ENCODE data around the gene SSBP4.

The SSBP4 gene

DNA sequence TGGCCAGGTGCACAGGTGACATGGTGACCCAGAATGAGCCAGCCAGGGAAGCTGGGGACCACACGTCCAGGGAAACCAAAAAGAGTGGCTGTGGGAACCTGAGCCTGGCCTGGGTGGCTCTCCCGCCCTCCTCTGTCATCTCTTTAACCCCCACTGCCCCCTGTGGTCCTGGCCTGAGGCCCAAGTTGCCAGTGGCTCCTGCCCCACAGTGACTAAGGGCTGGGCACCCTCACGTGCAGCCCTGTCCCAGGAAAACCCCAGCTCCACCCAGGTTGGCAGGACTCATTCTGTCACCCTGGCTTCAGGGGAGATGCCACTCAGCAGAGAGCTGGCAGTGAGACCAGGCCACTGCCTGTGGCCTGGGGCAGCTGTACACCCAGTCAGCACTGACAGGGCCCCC, 49.3 kb downstream of the SSBP4 start:
- H2BK12ac ChIP-seq (ENCODE audit: low read length) = no peak overlapping the region
- H3K4ac ChIP-seq (ENCODE audit: low read depth, low read length) = no peak overlapping the region
- no peaks in the 10 kb centered on the region for H3K9me3 ChIP-seq (ENCODE audit: insufficient read depth, low read depth, low read length)
- H3K9ac ChIP-seq (ENCODE audit: low read length) = no peak overlapping the region
- H2BK120ac ChIP-seq (ENCODE audit: insufficient read depth, low read length, poor library complexity) = no peak overlapping the region
- no peaks in the 10 kb centered on the region for H3K27me3 ChIP-seq (ENCODE audit: insufficient read depth, low read length)
- no peak overlapping the region for H2BK5ac ChIP-seq (ENCODE audit: low read depth, low read length, poor library complexity)
- no peak overlapping the region for H3K4me3 ChIP-seq (ENCODE audit: low read depth, low read length)
- peaks cover 0 to 3% of the 10 kb centered on the region in 2 experiments for H3K4me1 ChIP-seq (ENCODE audit: control insufficient read depth in 1 of 2, insufficient read depth in 2 of 2, low read length in 2 of 2)
- DNase-seq = no peak
- WGBS (ENCODE audit: extremely low coverage, insufficient coverage, insufficient read length) = no CpG with 5 or more reads among the region's 3 CpGs
- no peaks in the 10 kb centered on the region for H3K79me2 ChIP-seq (ENCODE audit: control insufficient read depth, insufficient read depth, low read length, poor library complexity)
- H2AFZ ChIP-seq (ENCODE audit: insufficient read depth, low read length, poor library complexity) = no peak overlapping the region
- no peak overlapping the region for H3K27ac ChIP-seq (ENCODE audit: low read depth, low read length)
- H4K8ac ChIP-seq (ENCODE audit: low read depth, low read length) = no peak overlapping the region
- no peak overlapping the region for H4K12ac ChIP-seq (ENCODE audit: low read depth, low read length)
- no peak overlapping the region for H4K91ac ChIP-seq (ENCODE audit: low read depth, low read length)
- H2AK5ac ChIP-seq (ENCODE audit: low read length) = no peak overlapping the region
- H3K4me2 ChIP-seq (ENCODE audit: low read length) = no peak overlapping the region
- H3K79me1 ChIP-seq (ENCODE audit: low read length) = no peaks in the 10 kb centered on the region
- no peak overlapping the region for H3K18ac ChIP-seq (ENCODE audit: low read length)
- no peak overlapping the region for H3K14ac ChIP-seq (ENCODE audit: low read length)
- H3K36me3 ChIP-seq (ENCODE audit: control insufficient read depth in 1 of 2, insufficient read depth in 2 of 2, low read length in 2 of 2) = peaks cover 21 to 26% of the 10 kb centered on the region in 2 experiments
- no peak overlapping the region for H3K23ac ChIP-seq (ENCODE audit: low read length)

- Histone ChIP-seq H3K36me3 (ENCODE audit: control insufficient read depth in 1 of 2, insufficient read depth in 2 of 2, low read length in 2 of 2) (peaks cover 18 to 26% of the 10 kb centered on the region in 2 experiments), H4K91ac (ENCODE audit: low read depth, low read length) (no peak overlapping the region), H3K4ac (ENCODE audit: low read depth, low read length) (no peak overlapping the region), H2AK5ac (ENCODE audit: low read length) (no peak overlapping the region), H3K4me1 (ENCODE audit: control insufficient read depth in 1 of 2, insufficient read depth in 2 of 2, low read length in 2 of 2) (peaks cover 0 to 3% of the 10 kb centered on the region in 2 experiments), H2AFZ (ENCODE audit: insufficient read depth, low read length, poor library complexity) (no peak overlapping the region), H3K4me2 (ENCODE audit: low read length) (no peak overlapping the region), H4K12ac (ENCODE audit: low read depth, low read length) (no peak overlapping the region), H3K27ac (ENCODE audit: low read depth, low read length) (no peak overlapping the region), H3K9ac (ENCODE audit: low read length) (no peak overlapping the region), H3K4me3 (ENCODE audit: low read depth, low read length) (no peak overlapping the region), H3K79me1 (ENCODE audit: low read length) (no peaks in the 10 kb centered on the region), H3K23ac (ENCODE audit: low read length) (no peak overlapping the region), H3K79me2 (ENCODE audit: control insufficient read depth, insufficient read depth, low read length, poor library complexity) (no peaks in the 10 kb centered on the region), H2BK120ac (ENCODE audit: insufficient read depth, low read length, poor library complexity) (no peak overlapping the region), H4K8ac (ENCODE audit: low read depth, low read length) (no peak overlapping the region), H2BK5ac (ENCODE audit: low read depth, low read length, poor library complexity) (no peak overlapping the region), H2BK12ac (ENCODE audit: low read length) (no peak overlapping the region), H3K27me3 (ENCODE audit: insufficient read depth, low read length) (no peaks in the 10 kb centered on the region), H3K9me3 (ENCODE audit: insufficient read depth, low read depth, low read length) (no peaks in the 10 kb centered on the region), H3K18ac (ENCODE audit: low read length) (no peak overlapping the region), H3K14ac (ENCODE audit: low read length) (no peak overlapping the region)
- DNase-seq = peak; percentile 52 to 76
- WGBS (ENCODE audit: extremely low coverage, insufficient coverage, insufficient read length) = no CpG with 5 or more reads among the region's 28 CpGs
Observed at GRCh38 chr19:18469069-18469846, 50.1 kb downstream of the SSBP4 start.

GRCh38 chr19:18470787-18471186, 51.6 kb downstream of the SSBP4 start:
- H3K4me3 ChIP-seq (ENCODE audit: low read depth, low read length) = no peak overlapping the region
- H3K27ac ChIP-seq (ENCODE audit: low read depth, low read length) = no peak overlapping the region
- H3K14ac ChIP-seq (ENCODE audit: low read length) = no peak overlapping the region
- no peak overlapping the region for H3K4ac ChIP-seq (ENCODE audit: low read depth, low read length)
- H3K27me3 ChIP-seq (ENCODE audit: insufficient read depth, low read length) = no peaks in the 10 kb centered on the region
- no peak overlapping the region for H3K18ac ChIP-seq (ENCODE audit: low read length)
- no peak overlapping the region for H2BK5ac ChIP-seq (ENCODE audit: low read depth, low read length, poor library complexity)
- no peaks in the 10 kb centered on the region for H3K79me2 ChIP-seq (ENCODE audit: control insufficient read depth, insufficient read depth, low read length, poor library complexity)
- no peak overlapping the region for H3K9ac ChIP-seq (ENCODE audit: low read length)
- H4K8ac ChIP-seq (ENCODE audit: low read depth, low read length) = no peak overlapping the region
- H3K4me2 ChIP-seq (ENCODE audit: low read length) = no peak overlapping the region
- no CpG with 5 or more reads among the region's 2 CpGs for WGBS (ENCODE audit: extremely low coverage, insufficient coverage, insufficient read length)
- no peak overlapping the region for H4K91ac ChIP-seq (ENCODE audit: low read depth, low read length)
- no peak overlapping the region for H3K23ac ChIP-seq (ENCODE audit: low read length)
- peaks cover 0 to 3% of the 10 kb centered on the region in 2 experiments for H3K4me1 ChIP-seq (ENCODE audit: control insufficient read depth in 1 of 2, insufficient read depth in 2 of 2, low read length in 2 of 2)
- H2BK120ac ChIP-seq (ENCODE audit: insufficient read depth, low read length, poor library complexity) = no peak overlapping the region
- H2AFZ ChIP-seq (ENCODE audit: insufficient read depth, low read length, poor library complexity) = no peak overlapping the region
- no peak overlapping the region for H4K12ac ChIP-seq (ENCODE audit: low read depth, low read length)
- no peaks in the 10 kb centered on the region for H3K79me1 ChIP-seq (ENCODE audit: low read length)
- H3K36me3 ChIP-seq (ENCODE audit: control insufficient read depth in 1 of 2, insufficient read depth in 2 of 2, low read length in 2 of 2) = peaks cover 6 to 12% of the 10 kb centered on the region in 2 experiments
- no peak for DNase-seq
- no peak overlapping the region for H2BK12ac ChIP-seq (ENCODE audit: low read length)
- no peak overlapping the region for H2AK5ac ChIP-seq (ENCODE audit: low read length)
- no peaks in the 10 kb centered on the region for H3K9me3 ChIP-seq (ENCODE audit: insufficient read depth, low read depth, low read length)

DNA sequence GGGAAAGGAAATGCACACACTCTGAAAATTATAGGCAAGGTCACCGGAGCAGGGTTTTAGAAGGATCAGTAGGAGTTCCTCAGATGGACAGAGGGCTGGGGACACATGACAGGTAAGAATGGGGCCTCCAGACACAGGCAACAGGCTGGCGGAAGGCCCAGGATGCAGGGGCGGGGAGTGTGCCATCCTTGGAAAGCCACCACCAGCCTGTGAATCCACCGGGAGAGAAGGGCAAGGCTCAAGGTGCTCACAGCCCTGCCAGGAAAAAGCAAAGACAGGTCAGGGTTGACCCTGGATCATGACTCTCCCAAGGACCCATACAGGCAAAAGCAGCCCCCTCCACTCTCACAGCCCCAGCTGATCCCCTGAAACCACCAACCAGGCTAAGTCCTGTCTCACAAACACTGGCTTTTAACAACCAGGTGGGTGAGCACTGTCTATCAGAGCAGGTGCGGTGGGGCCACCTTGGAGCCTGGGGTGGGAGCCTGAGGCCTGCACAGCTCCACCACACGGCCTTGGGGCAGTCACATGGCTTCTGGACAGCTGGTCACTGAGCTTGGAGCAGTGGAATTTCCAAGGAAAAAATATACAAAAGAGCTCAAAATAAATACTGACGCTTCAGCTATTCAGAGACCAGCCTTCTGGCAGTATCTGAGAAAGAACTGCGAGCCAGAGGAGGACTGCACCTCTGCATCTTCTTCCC, 54.0 kb downstream of the SSBP4 start:
- H2AFZ ChIP-seq (ENCODE audit: insufficient read depth, low read length, poor library complexity) = no peak overlapping the region
- H3K79me1 ChIP-seq (ENCODE audit: low read length) = no peaks in the 10 kb centered on the region
- no peak overlapping the region for H3K23ac ChIP-seq (ENCODE audit: low read length)
- no peak overlapping the region for H3K4me2 ChIP-seq (ENCODE audit: low read length)
- H2BK12ac ChIP-seq (ENCODE audit: low read length) = no peak overlapping the region
- H3K9ac ChIP-seq (ENCODE audit: low read length) = no peak overlapping the region
- no peak overlapping the region for H3K18ac ChIP-seq (ENCODE audit: low read length)
- H3K36me3 ChIP-seq (ENCODE audit: control insufficient read depth in 1 of 2, insufficient read depth in 2 of 2, low read length in 2 of 2) = peaks cover 3 to 7% of the 10 kb centered on the region in 2 experiments
- peaks cover 3% of the 10 kb centered on the region in 2 experiments for H3K4me1 ChIP-seq (ENCODE audit: control insufficient read depth in 1 of 2, insufficient read depth in 2 of 2, low read length in 2 of 2)
- no peak overlapping the region for H4K12ac ChIP-seq (ENCODE audit: low read depth, low read length)
- no peak overlapping the region for H3K4ac ChIP-seq (ENCODE audit: low read depth, low read length)
- no peak overlapping the region for H2AK5ac ChIP-seq (ENCODE audit: low read length)
- peaks cover 3% of the 10 kb centered on the region for H3K79me2 ChIP-seq (ENCODE audit: control insufficient read depth, insufficient read depth, low read length, poor library complexity)
- H3K27ac ChIP-seq (ENCODE audit: low read depth, low read length) = no peak overlapping the region
- no peak overlapping the region for H3K4me3 ChIP-seq (ENCODE audit: low read depth, low read length)
- no CpG with 5 or more reads among the region's 8 CpGs for WGBS (ENCODE audit: extremely low coverage, insufficient coverage, insufficient read length)
- no peak overlapping the region for H4K8ac ChIP-seq (ENCODE audit: low read depth, low read length)
- no peak overlapping the region for H2BK120ac ChIP-seq (ENCODE audit: insufficient read depth, low read length, poor library complexity)
- no peaks in the 10 kb centered on the region for H3K27me3 ChIP-seq (ENCODE audit: insufficient read depth, low read length)
- no peaks in the 10 kb centered on the region for H3K9me3 ChIP-seq (ENCODE audit: insufficient read depth, low read depth, low read length)
- no peak overlapping the region for H3K14ac ChIP-seq (ENCODE audit: low read length)
- no peak overlapping the region for H4K91ac ChIP-seq (ENCODE audit: low read depth, low read length)
- no peak overlapping the region for H2BK5ac ChIP-seq (ENCODE audit: low read depth, low read length, poor library complexity)
- DNase-seq = no peak

Data from trophoblast cell (in vitro differentiated cells and primary cell).